Transverse colon (tissue), 4 donors: ENCODE measurements around the gene NBAS. TPM values are rescaled to one million over a fixed set of nuclear protein-coding genes. Genes with fewer than 3 reads are reported as not detected.

ENCODE experiments used
- DNase-seq: peaks from one replicate; pipeline ENCODE4 v3.0.0-alpha.2; 2019
- H3K27ac ChIP-seq, 4 donors: fragments of 200-600 bp; sonication (generic); 2 replicates each; pipeline ENCODE4 v1.5.1; 2016 to 2018; ENCODE audit warnings: inconsistent platforms in 4 of 4
- H3K27me3 ChIP-seq: fragments of 200-600 bp; sonication (generic); 2 replicates; pipeline ENCODE4 v1.5.1; 2017; ENCODE audit warnings: inconsistent platforms
- H3K36me3 ChIP-seq, 4 donors: fragments of 200-600 bp; sonication (generic); 2 replicates each; pipeline ENCODE4 v1.5.1; 2017 to 2019; ENCODE audit warnings: inconsistent platforms in 4 of 4
- H3K4me1 ChIP-seq, 4 donors: fragments of 200-600 bp; sonication (generic); 2 replicates each; pipeline ENCODE4 v1.5.1; 2017 to 2020; ENCODE audit warnings: inconsistent platforms in 4 of 4
- H3K4me3 ChIP-seq, 4 donors: fragments of 200-600 bp; sonication (generic); 1 replicate in 1 of 4; 2 replicates in 3 of 4; pipeline versions ENCODE4 v1.5.1 to v1.6.1; 2017 to 2019; ENCODE audit warnings: inconsistent platforms in 4 of 4
- H3K9me3 ChIP-seq, 2 donors: fragments of 200-600 bp; sonication (generic); 2 replicates each; pipeline ENCODE4 v1.5.1; 2017 to 2019; ENCODE audit warnings: inconsistent platforms in 2 of 2
- CTCF ChIP-seq, 5 experiments: fragments of 200-600 bp in 3 of 5; fragments of 450-650 bp in 2 of 5; sonication (generic) in 3 of 5; IDR thresholded peaks; 1 replicate in 2 of 5; 2 replicates in 3 of 5; pipeline ENCODE4 v1.5.1; 2016 to 2017; ENCODE audit warnings: antibody characterized with exemption in 5 of 5, inconsistent platforms in 3 of 5, mild to moderate bottlenecking in 2 of 5, moderate library complexity in 1 of 5
- EP300 ChIP-seq: sonication (generic); formaldehyde crosslinking; IDR thresholded peaks from one replicate; pipeline ENCODE4 v1.6.1; 2017; ENCODE audit warnings: antibody characterized with exemption, low read depth
- POLR2A ChIP-seq: fragments of 450-650 bp; IDR thresholded peaks from one replicate; pipeline ENCODE4 v1.6.1; 2016; ENCODE audit warnings: antibody characterized with exemption, mild to moderate bottlenecking, moderate library complexity
- POLR2AphosphoS5 ChIP-seq, 3 donors: sonication (generic); formaldehyde crosslinking; IDR thresholded peaks; one replicate each; pipeline ENCODE4 v1.6.1; 2016; ENCODE audit warnings: antibody characterized with exemption in 3 of 3
- WGBS, 2 donors: methylation state at CpG; one replicate each; pipeline ENCODE4 v1.1.5; 2018; ENCODE audit warnings: low coverage in 1 of 2; 5-methylcytosine and 5-hydroxymethylcytosine counted together
- in situ Hi-C, 4 donors: fragments of 200-750 bp; cut with MboI; loops; one replicate each; pipeline versions ENCODE4 v1.15.0 to v1.15.1; 2017; ENCODE audit warnings: low sequenced_read_pairs in 3 of 4, low pct_ligation_motif_present in 1 of 4, low pct_unique_long_range_greater_than_20kb in 1 of 4
- intact Hi-C: fragments of 100-400 bp; cut with DNase I; formaldehyde crosslinking; loops from one replicate; pipeline ENCODE4 v1.15.1; 2023; ENCODE audit warnings: low total_unique reads
- total RNA-seq, 4 donors: library from RNA; depleted of rRNA; stranded (reverse); fragments of >200 nt; gene quantifications; one replicate each; pipeline ENCODE4 v1.1.0, GENCODE V29; 2016

The NBAS gene
- total RNA-seq, 4 donors from 2014 or later, result 30.6 to 43.2 (median 34.5) TPM

GRCh38 chr2:15547115-15547876 is 13.8 kb downstream of the NBAS start:
- Histone ChIP-seq H3K4me3 (no peak overlapping the region), H3K27me3 (no peaks in the 10 kb centered on the region), H3K4me1 (no peaks in the 10 kb centered on the region), H3K36me3 (peaks cover 0 to 17% (median 9%) of the 10 kb centered on the region in 4 donors), H3K27ac (no peak overlapping the region), H3K9me3 (no peaks in the 10 kb centered on the region)
- in situ Hi-C loops (no loop called here), intact Hi-C loops (no loop called here)
- no peak for DNase-seq
- no peak for TF ChIP-seq POLR2AphosphoS5 (IDR thresholded peaks at IDR 0.05)
- TF ChIP-seq EP300, result no peak
- TF ChIP-seq POLR2A, result no peak
- no peak for TF ChIP-seq CTCF (IDR thresholded peaks at IDR 0.05)
- WGBS, 2 donors, result 95 to 100% methylated on average over 3 to 4 of the region's 4 CpGs

- DNase-seq, result no peak
- 81 to 86% methylated on average over 9 to 11 of the region's 11 CpGs for WGBS, 2 donors
- Histone ChIP-seq H3K4me3 (no peak overlapping the region), H3K36me3 (peaks cover 0 to 17% (median 6%) of the 10 kb centered on the region in 4 donors), H3K27ac (no peak overlapping the region), H3K9me3 (no peaks in the 10 kb centered on the region), H3K4me1 (no peaks in the 10 kb centered on the region), H3K27me3 (no peaks in the 10 kb centered on the region)
- in situ Hi-C loops, result no loop called here
- intact Hi-C loops, result no loop called here
- TF ChIP-seq POLR2AphosphoS5 (IDR thresholded peaks at IDR 0.05) (no peak), EP300 (no peak), CTCF (IDR thresholded peaks at IDR 0.05) (peak in 1 of 5 experiments; percentile 15), POLR2A (no peak)
Observed at GRCh38 chr2:15546297-15547098, 14.6 kb downstream of the NBAS start.

- DNase-seq, result no peak
- in situ Hi-C loops (no loop called here), intact Hi-C loops (no loop called here)
- peaks cover 0 to 9% (median 3%) of the 10 kb centered on the region in 4 donors for H3K36me3 ChIP-seq
- H3K27ac ChIP-seq, result no peak overlapping the region
- H3K9me3 ChIP-seq, result no peaks in the 10 kb centered on the region
- no peak for TF ChIP-seq EP300
- TF ChIP-seq POLR2A, result no peak
- no peaks in the 10 kb centered on the region for H3K4me1 ChIP-seq
- no peaks in the 10 kb centered on the region for H3K27me3 ChIP-seq
- 94 to 97% methylated on average over 2 of the region's 2 CpGs for WGBS, 2 donors
- H3K4me3 ChIP-seq, result no peak overlapping the region
Observed at GRCh38 chr2:15544227-15544626, 16.9 kb downstream of the NBAS start.

- Histone ChIP-seq H3K27me3 (no peaks in the 10 kb centered on the region), H3K27ac (no peak overlapping the region), H3K9me3 (no peaks in the 10 kb centered on the region), H3K4me1 (no peaks in the 10 kb centered on the region), H3K4me3 (no peak overlapping the region), H3K36me3 (peaks cover 0 to 5% (median 2%) of the 10 kb centered on the region in 4 donors)
- intact Hi-C loops, result no loop called here
- TF ChIP-seq CTCF (IDR thresholded peaks at IDR 0.05) (no peak), POLR2A (no peak)
- DNase-seq, result no peak
- WGBS, 2 donors, result 81 to 93% methylated on average over 3 to 6 of the region's 6 CpGs
- in situ Hi-C loops, result no loop called here
Observed at GRCh38 chr2:15543541-15543940, 17.6 kb downstream of the NBAS start.
